HFFc6 (cell line): ENCODE data around the gene ANGPTL5. TPM values are rescaled to one million over a fixed set of nuclear protein-coding genes. Genes with fewer than 3 reads are reported as not detected.
A peak's percentile ranks its signal among the peaks of the same experiment; 100 is the strongest.

Experiments used
- DNase-seq: peaks from one replicate; pipeline ENCODE4 v3.0.0-alpha.2; 2018
- H3K27ac Mint-ChIP-seq: 2 replicates; pipeline ENCODE4 v1.8.0; 2020; ENCODE audit warnings: mild to moderate bottlenecking, mixed read lengths
- H3K27me3 Mint-ChIP-seq: 2 replicates; pipeline ENCODE4 v1.8.0; 2021; ENCODE audit warnings: mild to moderate bottlenecking, moderate library complexity, mixed read lengths; ENCODE audit not compliant: insufficient read depth
- H3K36me3 Mint-ChIP-seq: 2 replicates; pipeline ENCODE4 v1.8.0; 2021; ENCODE audit warnings: low read depth, mixed read lengths
- H3K4me1 Mint-ChIP-seq: 2 replicates; pipeline ENCODE4 v1.8.0; 2020; ENCODE audit warnings: low read depth, mixed read lengths
- H3K4me3 Mint-ChIP-seq: 2 replicates; pipeline ENCODE4 v1.8.0; 2020; ENCODE audit warnings: mild to moderate bottlenecking, moderate library complexity, mixed read lengths
- H3K9me3 Mint-ChIP-seq: 2 replicates; pipeline ENCODE4 v1.8.0; 2020; ENCODE audit warnings: mild to moderate bottlenecking, mixed read lengths
- CTCF ChIP-seq: fragments of 200-600 bp; sonication (generic); IDR thresholded peaks from 2 replicates; pipeline ENCODE4 v1.5.0; 2021; ENCODE audit warnings: antibody characterized with exemption, mild to moderate bottlenecking
- total RNA-seq, 6 experiments: library from RNA; stranded (reverse); fragmentation: NEBNext Ultra II Directional; extraction: Animal tissue kit (Norgen Biotek cat#: 25700); gene quantifications; 2 replicates in 1 of 6; 3 replicates in 5 of 6; pipeline ENCODE4 v1.2.3, GENCODE V29; 2021

Gene ANGPTL5
- total RNA-seq, 6 experiments from 2014 or later = not detected

GRCh38 chr11:101889767-101890166 lies 26.6 kb downstream of the ANGPTL5 start:
- no peak for DNase-seq
- peak overlapping the region; percentile 45; the same call in 1 of the 2 replicates for H3K4me3 Mint-ChIP-seq
- no peak for TF ChIP-seq CTCF
- H3K27me3 Mint-ChIP-seq = no peaks in the 10 kb centered on the region
- H3K9me3 Mint-ChIP-seq = no peaks in the 10 kb centered on the region
- H3K4me1 Mint-ChIP-seq = peaks cover 8% of the 10 kb centered on the region; the same call in 1 of the 2 replicates
- no peaks in the 10 kb centered on the region for H3K36me3 Mint-ChIP-seq
- H3K27ac Mint-ChIP-seq = no peak overlapping the region

- Mint-ChIP-seq H3K27ac (no peak overlapping the region), H3K36me3 (no peaks in the 10 kb centered on the region), H3K4me1 (peaks cover 8% of the 10 kb centered on the region; the same call in 1 of the 2 replicates), H3K27me3 (no peaks in the 10 kb centered on the region), H3K4me3 (no peak overlapping the region), H3K9me3 (no peaks in the 10 kb centered on the region)
- TF ChIP-seq CTCF = no peak
- DNase-seq = no peak
Measured at GRCh38 chr11:101885631-101886030, 30.7 kb downstream of the ANGPTL5 start.

GRCh38 chr11:101881586-101881985 lies 34.7 kb downstream of the ANGPTL5 start:
- Mint-ChIP-seq H3K27me3 (no peaks in the 10 kb centered on the region; the same call in 1 of the 2 replicates), H3K4me3 (no peak overlapping the region), H3K27ac (no peak overlapping the region), H3K36me3 (no peaks in the 10 kb centered on the region), H3K4me1 (peaks cover 18% of the 10 kb centered on the region), H3K9me3 (no peaks in the 10 kb centered on the region)
- no peak for TF ChIP-seq CTCF
- no peak for DNase-seq

GRCh38 chr11:101880222-101880621 lies 36.1 kb downstream of the ANGPTL5 start:
- Mint-ChIP-seq H3K27ac (no peak overlapping the region), H3K27me3 (no peaks in the 10 kb centered on the region; the same call in 1 of the 2 replicates), H3K36me3 (no peaks in the 10 kb centered on the region), H3K4me3 (no peak overlapping the region), H3K4me1 (peaks cover 21% of the 10 kb centered on the region), H3K9me3 (no peaks in the 10 kb centered on the region)
- peak; percentile 34 for DNase-seq
- peak; percentile 69 for TF ChIP-seq CTCF

- H3K27me3 Mint-ChIP-seq = peaks cover 2% of the 10 kb centered on the region; the same call in 1 of the 2 replicates
- DNase-seq = no peak
- H3K4me1 Mint-ChIP-seq = peaks cover 57% of the 10 kb centered on the region
- TF ChIP-seq CTCF = no peak
- no peak overlapping the region for H3K27ac Mint-ChIP-seq
- no peaks in the 10 kb centered on the region for H3K9me3 Mint-ChIP-seq
- H3K36me3 Mint-ChIP-seq = peaks cover 10% of the 10 kb centered on the region; the same call in 1 of the 2 replicates
- H3K4me3 Mint-ChIP-seq = no peak overlapping the region
Measured at GRCh38 chr11:101872171-101872882, 44.0 kb downstream of the ANGPTL5 start.
